ENCODE results near the gene CYB5R3. TPM values are rescaled to one million over a fixed set of nuclear protein-coding genes. Genes with fewer than 3 reads are reported as not detected.
"Not testable (repeated sequence)": the region's sequence is repeated elsewhere in the genome, so short reads cannot be mapped to it uniquely, and the experiment has no call there.

CYB5R3 gene
- total RNA-seq, 1 experiment from 2014 or later, result 80.4 TPM

- no peak for DNase-seq (ENCODE audit: low read depth)
Observed at GRCh38 chr22:42601879-42602465, 47.2 kb downstream of the CYB5R3 start.

- DNase-seq (ENCODE audit: low read depth), result no peak
Observed at GRCh38 chr22:42596863-42597530, 52.2 kb downstream of the CYB5R3 start.

- no peak for DNase-seq (ENCODE audit: low read depth)
Observed at GRCh38 chr22:42596336-42596735, 52.9 kb downstream of the CYB5R3 start.

- DNase-seq (ENCODE audit: low read depth), result no peak
Observed at GRCh38 chr22:42595434-42595833, 53.8 kb downstream of the CYB5R3 start.

GRCh38 chr22:42591987-42592386, 57.2 kb downstream of the CYB5R3 start:
- no peak for DNase-seq (ENCODE audit: low read depth)

- no peak for DNase-seq (ENCODE audit: low read depth)
Observed at GRCh38 chr22:42587588-42588175, 61.5 kb downstream of the CYB5R3 start.

- DNase-seq (ENCODE audit: low read depth), result no peak
Observed at GRCh38 chr22:42586381-42586780, 62.8 kb downstream of the CYB5R3 start.

- no peak for DNase-seq (ENCODE audit: low read depth)
Observed at GRCh38 chr22:42585096-42585495, 64.1 kb downstream of the CYB5R3 start.

- no peak for DNase-seq (ENCODE audit: low read depth)
Observed at GRCh38 chr22:42584364-42584940, 64.7 kb downstream of the CYB5R3 start.

- no peak for DNase-seq (ENCODE audit: low read depth)
Observed at GRCh38 chr22:42582987-42583386, 66.2 kb downstream of the CYB5R3 start.

- DNase-seq (ENCODE audit: low read depth), result peak; percentile 57
Observed at GRCh38 chr22:42581762-42582716, 67.2 kb downstream of the CYB5R3 start.

- not testable (repeated sequence) for DNase-seq (ENCODE audit: low read depth)
Observed at GRCh38 chr22:42581194-42581761, 67.9 kb downstream of the CYB5R3 start.

GRCh38 chr22:42580040-42580439, 69.2 kb downstream of the CYB5R3 start:
- DNase-seq (ENCODE audit: low read depth), result not testable (repeated sequence)

- no peak for DNase-seq (ENCODE audit: low read depth)
Observed at GRCh38 chr22:42577623-42578240, 71.5 kb downstream of the CYB5R3 start.

GRCh38 chr22:42577141-42577540, 72.1 kb downstream of the CYB5R3 start:
- not testable (repeated sequence) for DNase-seq (ENCODE audit: low read depth)

- DNase-seq (ENCODE audit: low read depth), result not testable (repeated sequence)
Observed at GRCh38 chr22:42575996-42576574, 73.1 kb downstream of the CYB5R3 start.

GRCh38 chr22:42574468-42574867, 74.7 kb downstream of the CYB5R3 start:
- not testable (repeated sequence) for DNase-seq (ENCODE audit: low read depth)

GRCh38 chr22:42574046-42574445, 75.1 kb downstream of the CYB5R3 start:
- not testable (repeated sequence) for DNase-seq (ENCODE audit: low read depth)

GRCh38 chr22:42571068-42571467, 78.1 kb downstream of the CYB5R3 start:
- not testable (repeated sequence) for DNase-seq (ENCODE audit: low read depth)

- not testable (repeated sequence) for DNase-seq (ENCODE audit: low read depth)
Observed at GRCh38 chr22:42570580-42570979, 78.6 kb downstream of the CYB5R3 start.
